Fibroblast of lung (primary cell): ENCODE data around the gene CHRM4. TPM values are rescaled to one million over a fixed set of nuclear protein-coding genes. Genes with fewer than 3 reads are reported as not detected.

ENCODE experiments used
- DNase-seq, 2 donors: peaks; one replicate each; pipeline versions ENCODE4 v3.0.0 to v3.0.0-alpha.2; 2010; ENCODE audit warnings: low read depth in 2 of 2
- H2AFZ ChIP-seq: 2 replicates; pipeline ENCODE4 v1.5.1; 2012; ENCODE audit warnings: low read length, control low read depth, inconsistent platforms
- H3K27ac ChIP-seq: 2 replicates; pipeline ENCODE4 v1.5.1; 2011; ENCODE audit warnings: low read length, control low read depth; ENCODE audit not compliant: insufficient read depth
- H3K27me3 ChIP-seq: 2 replicates; pipeline ENCODE4 v1.5.1; 2011; ENCODE audit warnings: mild to moderate bottlenecking, low read length; ENCODE audit not compliant: control insufficient read depth, insufficient read depth
- H3K36me3 ChIP-seq: 2 replicates; pipeline ENCODE4 v1.5.1; 2011; ENCODE audit warnings: low read length; ENCODE audit not compliant: control insufficient read depth, insufficient read depth
- H3K4me1 ChIP-seq: 2 replicates; pipeline ENCODE4 v1.5.1; 2011; ENCODE audit warnings: low read length; ENCODE audit not compliant: control insufficient read depth, insufficient read depth; ENCODE audit errors: extremely low read depth
- H3K4me2 ChIP-seq: 2 replicates; pipeline ENCODE4 v1.5.1; 2011; ENCODE audit warnings: low read length, control low read depth; ENCODE audit not compliant: insufficient read depth; ENCODE audit errors: extremely low read depth
- H3K4me3 ChIP-seq, 4 experiments: fragments of 200-600 bp in 1 of 4; sonication (generic) in 1 of 4; replicated peaks in 1 of 4; 2 replicates each; pipeline ENCODE4 v1.5.1; 2011 to 2016; ENCODE audit warnings: low read length in 4 of 4, low read depth in 3 of 4, mild to moderate bottlenecking in 3 of 4, control low read depth in 2 of 4, inconsistent platforms in 1 of 4, mixed read lengths in 1 of 4; ENCODE audit not compliant: insufficient read depth in 1 of 4; ENCODE audit errors: control extremely low read depth in 1 of 4
- H3K79me2 ChIP-seq: 2 replicates; pipeline ENCODE4 v1.5.1; 2012; ENCODE audit warnings: mild to moderate bottlenecking, low read length, inconsistent platforms; ENCODE audit not compliant: control insufficient read depth, insufficient read depth
- H3K9ac ChIP-seq: 2 replicates; pipeline ENCODE4 v1.5.1; 2011; ENCODE audit warnings: mild to moderate bottlenecking, low read length, control low read depth; ENCODE audit not compliant: insufficient read depth
- H3K9me3 ChIP-seq: 2 replicates; pipeline ENCODE4 v1.5.1; 2012; ENCODE audit warnings: low read depth, low read length; ENCODE audit not compliant: control insufficient read depth, insufficient read depth
- H4K20me1 ChIP-seq: 2 replicates; pipeline ENCODE4 v1.5.1; 2011; ENCODE audit warnings: low read length; ENCODE audit not compliant: control insufficient read depth, insufficient read depth; ENCODE audit errors: extremely low read depth
- CTCF ChIP-seq, 2 donors: IDR thresholded peaks in 1 of 2; conservative IDR thresholded peaks in 1 of 2; 1 replicate in 1 of 2; 2 replicates in 1 of 2; pipeline ENCODE4 v1.5.1; 2011 to 2012; ENCODE audit warnings: low read length in 2 of 2, control low read depth in 1 of 2, inconsistent platforms in 1 of 2, low read depth in 1 of 2, mild to moderate bottlenecking in 1 of 2
- EZH2 ChIP-seq: IDR thresholded peaks from 2 replicates; pipeline ENCODE4 v1.5.1; 2012; ENCODE audit warnings: low read length, control low read depth, mild to moderate bottlenecking; ENCODE audit errors: missing control alignments
- polyA plus RNA-seq, 2 donors: library from polyadenylated mRNA; depleted of rRNA in 1 of 2; stranded (reverse) in 1 of 2; unstranded in 1 of 2; fragments of >200 nt; gene quantifications; 2 replicates each; pipeline ENCODE4 v1.2.1, GENCODE V29; 2011 to 2012; ENCODE audit warnings: missing spikeins in 1 of 2
- total RNA-seq: library from RNA; depleted of rRNA; stranded (reverse); fragments of >200 nt; gene quantifications from 2 replicates; pipeline ENCODE4 v1.2.1, GENCODE V29; 2014

The CHRM4 gene
- total and polyA plus RNA-seq, 2 donors (not counting 1 experiment from before 2014, with no cell fraction given) = 0.05 TPM; not detected in 1

GRCh38 chr11:46351606-46352005 lies 40.0 kb downstream of the CHRM4 start:
- no peak overlapping the region for H2AFZ ChIP-seq
- no peak overlapping the region for H3K4me2 ChIP-seq
- no peaks in the 10 kb centered on the region for H3K9me3 ChIP-seq
- no peak for DNase-seq
- H3K79me2 ChIP-seq = peaks cover 21% of the 10 kb centered on the region
- no peaks in the 10 kb centered on the region for H4K20me1 ChIP-seq
- no peak overlapping the region for H3K27ac ChIP-seq
- H3K4me1 ChIP-seq = peaks cover 13% of the 10 kb centered on the region
- H3K27me3 ChIP-seq = no peaks in the 10 kb centered on the region
- no peak for TF ChIP-seq EZH2
- no peak for TF ChIP-seq CTCF (conservative IDR thresholded peaks at IDR 0.05 in 1 of 2, IDR thresholded peaks at IDR 0.05 in 1 of 2; ENCODE audit: low read depth in 1 of 2, low read length in 2 of 2)
- no peaks in the 10 kb centered on the region for H3K36me3 ChIP-seq
- no peak overlapping the region for H3K4me3 ChIP-seq
- no peak overlapping the region for H3K9ac ChIP-seq

- Histone ChIP-seq H3K4me1 (peaks cover 13% of the 10 kb centered on the region), H3K27ac (no peak overlapping the region), H3K4me3 (no peak overlapping the region), H4K20me1 (no peaks in the 10 kb centered on the region), H3K36me3 (no peaks in the 10 kb centered on the region), H3K9me3 (no peaks in the 10 kb centered on the region), H3K4me2 (no peak overlapping the region), H2AFZ (no peak overlapping the region), H3K79me2 (peaks cover 19% of the 10 kb centered on the region), H3K9ac (no peak overlapping the region), H3K27me3 (no peaks in the 10 kb centered on the region)
- DNase-seq = no peak
- no peak for TF ChIP-seq CTCF (conservative IDR thresholded peaks at IDR 0.05 in 1 of 2, IDR thresholded peaks at IDR 0.05 in 1 of 2; ENCODE audit: low read depth in 1 of 2, low read length in 2 of 2)
Observed at GRCh38 chr11:46351148-46351547, 40.4 kb downstream of the CHRM4 start.

DNA sequence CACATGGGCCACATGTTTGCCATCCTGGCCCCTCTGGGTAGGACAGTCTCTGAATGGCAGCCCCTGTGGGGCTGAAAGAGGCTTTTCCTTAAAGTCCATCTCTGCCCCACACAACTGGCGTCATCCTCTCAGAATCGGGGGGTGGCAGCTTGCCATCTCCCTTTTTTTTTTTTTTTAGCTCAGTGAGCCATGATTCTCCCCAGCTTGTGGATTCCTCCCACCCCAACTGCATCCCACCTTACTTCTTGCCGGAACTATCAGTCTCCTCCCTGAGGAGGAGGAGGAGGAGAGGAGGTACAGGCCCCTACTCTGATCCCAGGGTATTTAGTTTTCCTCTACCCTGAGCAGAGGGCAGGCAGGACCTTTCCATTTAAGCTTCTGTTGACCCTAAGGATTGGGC lies 40.9 kb downstream of the CHRM4 start:
- no peak overlapping the region for H3K9ac ChIP-seq
- H3K4me1 ChIP-seq = peaks cover 13% of the 10 kb centered on the region
- no peaks in the 10 kb centered on the region for H3K27me3 ChIP-seq
- TF ChIP-seq CTCF (conservative IDR thresholded peaks at IDR 0.05 in 1 of 2, IDR thresholded peaks at IDR 0.05 in 1 of 2; ENCODE audit: low read depth in 1 of 2, low read length in 2 of 2) (no peak), EZH2 (no peak)
- no peak overlapping the region for H3K4me2 ChIP-seq
- H4K20me1 ChIP-seq = no peaks in the 10 kb centered on the region
- no peak overlapping the region for H3K27ac ChIP-seq
- no peaks in the 10 kb centered on the region for H3K36me3 ChIP-seq
- H2AFZ ChIP-seq = no peak overlapping the region
- no peaks in the 10 kb centered on the region for H3K9me3 ChIP-seq
- no peak for DNase-seq
- H3K79me2 ChIP-seq = peaks cover 19% of the 10 kb centered on the region
- no peak overlapping the region for H3K4me3 ChIP-seq
